ENCODE results near the gene ARL10.
A peak's percentile ranks its signal among the peaks of the same experiment; 100 is the strongest.

ARL10 gene

GRCh38 chr5:176362233-176362490 is 3.1 kb upstream of the ARL10 start:
- no peak for DNase-seq

- DNase-seq: no peak
These were observed 429 bp upstream of the ARL10 start for GRCh38 chr5:176364765-176365350.

- no peak for DNase-seq
These were observed 1.1 kb downstream of the ARL10 start for GRCh38 chr5:176366232-176366894.

GRCh38 chr5:176368726-176369125 is 3.4 kb downstream of the ARL10 start:
- DNase-seq: no peak

GRCh38 chr5:176369934-176370711 is 4.8 kb downstream of the ARL10 start:
- DNase-seq: no peak

- DNase-seq: no peak
These were observed 6.6 kb downstream of the ARL10 start for GRCh38 chr5:176371621-176372539.

- DNase-seq: no peak
These were observed 8.0 kb downstream of the ARL10 start for GRCh38 chr5:176373100-176373818.

GRCh38 chr5:176379881-176380280 is 14.6 kb downstream of the ARL10 start:
- DNase-seq: no peak

- no peak for DNase-seq
These were observed 16.1 kb downstream of the ARL10 start for GRCh38 chr5:176381423-176381822.

GRCh38 chr5:176381979-176382378 is 16.7 kb downstream of the ARL10 start:
- no peak for DNase-seq

- no peak for DNase-seq
These were observed 17.4 kb downstream of the ARL10 start for GRCh38 chr5:176382721-176383120.

- no peak for DNase-seq
These were observed 18.1 kb downstream of the ARL10 start for GRCh38 chr5:176383248-176383905.

GRCh38 chr5:176383961-176384360 is 18.7 kb downstream of the ARL10 start:
- DNase-seq: no peak

- no peak for DNase-seq
These were observed 19.2 kb downstream of the ARL10 start for GRCh38 chr5:176384366-176384930.

- DNase-seq: no peak
These were observed 19.7 kb downstream of the ARL10 start for GRCh38 chr5:176384991-176385390.

GRCh38 chr5:176386491-176386890 is 21.2 kb downstream of the ARL10 start:
- no peak for DNase-seq

- no peak for DNase-seq
These were observed 22.2 kb downstream of the ARL10 start for GRCh38 chr5:176387384-176387925.

- no peak for DNase-seq
These were observed 22.7 kb downstream of the ARL10 start for GRCh38 chr5:176388003-176388443.

- peak; percentile 98 for DNase-seq
These were observed 23.3 kb downstream of the ARL10 start, which contains the start of the genes HIGD2A and NOP16 for GRCh38 chr5:176388444-176389134. TSS of gene HIGD2A (plus strand) at chr5:176388751. CDS start at chr5:176388820, 69 bp downstream. TSS of gene NOP16 (minus strand) at chr5:176388598. CDS start at chr5:176388539, 59 bp downstream.

Data from NCI-H2029 treated with DMSO at 0.1 percent for 48 hours (cell line).